Caki2 (cell line): ENCODE results near the gene ATXN7L1. TPM values are rescaled to one million over a fixed set of nuclear protein-coding genes. Genes with fewer than 3 reads are reported as not detected.

Experiments used
- DNase-seq: peaks from one replicate; pipeline ENCODE4 v3.0.0-alpha.2; 2015; ENCODE audit warnings: low read depth
- in situ Hi-C: cut with HindIII; loops from 2 replicates; pipeline ENCODE4 v1.10.0; 2016; ENCODE audit warnings: low sequenced_read_pairs, low pct_unique_long_range_greater_than_20kb, mixed read lengths
- total RNA-seq: library from RNA; depleted of rRNA; stranded (reverse); fragments of >200 nt; shearing (Covaris generic); gene quantifications from 2 replicates; pipeline ENCODE4 v1.2.3, GENCODE V29; 2014; ENCODE audit warnings: low replicate concordance

The ATXN7L1 gene
- total RNA-seq, 1 experiment from 2014 or later = 1.5 TPM

DNA sequence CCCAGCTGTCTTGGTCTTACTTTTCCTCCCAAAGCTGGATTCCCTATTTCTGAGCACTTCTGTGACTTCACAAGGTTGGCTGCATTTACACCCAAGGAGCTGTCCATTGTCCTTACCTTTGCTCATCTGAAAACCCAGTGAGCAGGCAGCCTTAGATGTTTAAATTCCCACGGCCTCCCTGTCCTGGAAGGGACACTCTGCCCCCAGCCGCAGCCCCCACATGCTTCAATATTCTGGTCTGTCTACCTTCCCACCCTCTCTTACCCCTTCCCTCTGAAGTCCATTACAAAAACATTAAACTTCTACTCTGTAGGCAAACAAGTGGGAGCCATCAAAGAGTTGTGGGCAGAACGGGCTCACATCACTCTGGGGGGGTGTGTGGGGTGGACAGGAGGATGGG is 221.3 kb downstream of the ATXN7L1 start:
- DNase-seq = no peak
- in situ Hi-C loops = no loop called here

GRCh38 chr7:105654095-105654686 is 222.2 kb downstream of the ATXN7L1 start:
- DNase-seq = no peak
- in situ Hi-C loops = no loop called here

DNA sequence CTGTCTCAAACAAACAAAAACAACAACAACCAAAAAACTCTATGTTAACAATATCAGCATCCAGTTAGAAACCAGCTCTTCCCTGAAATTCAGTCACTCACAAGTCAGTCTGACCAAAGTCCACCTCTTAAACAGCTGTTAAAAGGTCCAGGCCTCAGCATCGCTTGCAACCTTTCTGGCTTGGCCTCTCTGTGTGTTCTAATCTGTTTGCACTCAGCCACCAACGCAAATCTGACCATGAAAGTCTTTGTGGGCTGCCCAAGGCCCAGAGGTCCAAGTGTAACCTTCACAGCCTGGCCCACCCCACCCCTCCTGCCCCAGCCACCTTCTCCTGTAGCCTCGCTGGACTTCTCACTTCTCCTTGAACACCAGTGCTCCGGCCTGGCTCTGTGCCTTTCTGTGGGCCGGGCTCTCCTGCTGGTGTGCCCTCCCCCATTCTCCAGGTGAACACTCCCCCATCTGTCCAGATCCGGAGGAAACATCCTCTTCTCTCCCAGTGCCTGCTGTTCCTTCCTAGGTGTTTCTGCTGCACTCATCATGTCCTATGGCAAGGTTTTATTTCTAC is 222.9 kb downstream of the ATXN7L1 start:
- DNase-seq = no peak
- in situ Hi-C loops = no loop called here

DNA sequence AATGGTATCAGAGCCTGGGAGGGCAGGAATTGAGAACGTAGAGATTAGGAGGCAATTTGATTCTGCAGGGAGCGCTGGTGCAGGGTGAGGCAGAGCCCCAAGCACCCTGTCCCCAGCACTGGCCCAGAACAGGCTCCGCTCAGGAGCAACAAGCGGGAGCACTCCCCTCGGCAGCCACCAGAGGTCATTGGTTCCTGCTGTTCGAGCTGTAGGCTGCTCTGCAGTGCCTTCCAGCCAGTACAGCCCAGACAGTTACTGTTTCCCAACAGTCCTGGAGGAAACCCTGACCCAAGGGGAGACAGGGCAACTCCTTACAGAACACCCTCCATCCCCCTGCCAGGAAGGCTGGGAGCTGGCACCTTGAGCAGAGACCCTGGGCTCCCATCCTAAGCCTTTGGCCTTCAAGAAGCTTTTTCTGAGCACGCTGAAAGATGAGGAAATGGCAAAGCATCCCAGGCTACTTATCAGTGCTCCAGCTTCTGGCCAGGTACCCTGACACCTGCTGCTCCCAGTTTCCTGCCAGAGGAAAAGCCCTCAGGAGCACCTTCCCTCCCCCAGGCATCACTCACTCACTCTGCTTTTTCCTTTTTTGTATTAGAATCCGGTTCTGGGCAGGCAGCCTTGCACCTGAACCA is 223.9 kb downstream of the ATXN7L1 start:
- DNase-seq = peak; percentile 44
- in situ Hi-C loops = no loop called here

DNA sequence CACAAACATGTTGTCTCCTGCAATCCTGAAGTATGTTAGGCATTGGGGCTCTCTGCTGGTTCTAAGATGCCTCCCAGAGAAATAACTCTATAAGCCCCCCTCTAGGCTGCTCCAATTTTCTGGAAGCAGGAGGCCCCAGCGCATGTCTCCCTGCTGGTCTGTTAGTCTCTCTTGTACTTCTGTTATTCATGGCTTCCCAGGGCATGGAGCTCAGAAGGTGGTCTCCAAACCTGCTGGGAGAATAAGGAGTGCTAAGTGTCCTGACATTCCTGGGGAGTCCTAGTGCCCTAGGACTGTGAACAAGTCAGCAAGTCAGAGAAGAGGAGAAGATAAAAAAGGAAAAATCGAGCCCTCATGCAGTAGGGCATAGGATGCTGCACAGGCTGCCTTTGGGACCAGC is 224.6 kb downstream of the ATXN7L1 start:
- in situ Hi-C loops = no loop called here
- no peak for DNase-seq

DNA sequence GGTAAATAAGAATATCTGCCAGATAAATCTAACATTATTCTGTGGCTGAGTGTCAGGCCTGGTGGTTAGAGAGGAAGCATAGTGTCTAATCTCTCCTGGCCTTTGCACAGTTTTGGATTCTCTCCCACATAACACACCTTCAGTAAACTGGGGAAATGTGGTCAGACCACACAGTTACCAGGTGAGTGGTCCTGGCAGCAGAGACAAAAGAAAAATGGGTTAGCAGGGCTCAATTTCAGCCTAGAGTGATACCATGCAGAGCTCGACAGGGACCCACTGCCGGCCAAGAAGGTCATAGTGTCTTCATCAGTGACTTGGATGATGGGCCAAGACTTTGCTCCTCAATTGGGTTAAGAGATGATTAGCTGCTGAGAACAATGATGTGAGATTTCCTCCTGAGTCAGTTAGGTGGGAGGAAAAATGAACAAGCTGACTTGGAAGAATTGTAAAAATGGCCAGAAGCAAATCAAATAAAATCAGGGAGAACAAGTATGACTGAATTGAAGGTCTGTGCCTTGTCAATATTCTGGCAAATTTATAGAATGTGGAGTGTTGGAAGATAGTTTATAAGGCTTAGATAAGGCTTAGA is 225.9 kb downstream of the ATXN7L1 start:
- no peak for DNase-seq
- in situ Hi-C loops = no loop called here

GRCh38 chr7:105649727-105650381 is 226.5 kb downstream of the ATXN7L1 start:
- no peak for DNase-seq
- in situ Hi-C loops = no loop called here

- DNase-seq = peak; percentile 38
- in situ Hi-C loops = no loop called here
Measured at GRCh38 chr7:105648561-105649401, 227.6 kb downstream of the ATXN7L1 start.

DNA sequence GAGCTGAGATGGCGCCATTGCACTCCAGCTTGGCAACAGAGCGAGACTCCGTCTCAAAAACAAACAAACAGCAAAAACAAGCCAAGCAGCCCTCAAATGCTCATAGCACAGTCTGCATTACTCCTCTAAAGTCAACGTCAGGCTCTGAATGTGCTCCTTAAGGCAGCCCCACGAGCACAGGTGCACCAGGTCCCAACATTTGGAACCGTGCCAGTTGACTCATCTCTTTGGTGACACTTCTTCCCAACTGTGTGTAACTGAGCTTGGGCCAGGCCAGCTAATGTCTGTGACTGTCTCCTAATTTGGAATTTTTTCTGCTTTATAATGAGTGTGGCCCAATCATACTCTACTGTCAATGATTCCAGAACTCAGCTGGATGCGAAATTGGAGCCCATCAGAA is 228.8 kb downstream of the ATXN7L1 start:
- DNase-seq = peak; percentile 4
- in situ Hi-C loops = no loop called here

DNA sequence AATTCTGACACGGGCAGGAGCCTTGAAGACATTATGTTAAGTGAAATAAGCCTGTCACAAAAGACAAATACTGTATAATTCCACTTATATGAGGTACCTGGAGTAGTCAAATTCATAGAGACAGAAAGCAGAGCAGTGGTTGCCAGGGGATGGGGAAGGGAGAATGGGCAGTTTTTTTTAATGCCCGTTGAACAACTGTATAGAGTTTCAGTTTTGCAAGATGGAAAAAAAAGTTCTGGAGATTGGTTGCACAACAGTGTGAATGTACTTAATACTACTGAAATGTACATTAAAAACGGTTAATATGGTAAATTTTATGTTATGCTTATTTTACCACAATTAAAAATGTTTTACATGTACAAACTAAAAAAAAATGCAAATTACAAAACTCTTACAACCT is 231.5 kb downstream of the ATXN7L1 start:
- in situ Hi-C loops = no loop called here
- DNase-seq = no peak

DNA sequence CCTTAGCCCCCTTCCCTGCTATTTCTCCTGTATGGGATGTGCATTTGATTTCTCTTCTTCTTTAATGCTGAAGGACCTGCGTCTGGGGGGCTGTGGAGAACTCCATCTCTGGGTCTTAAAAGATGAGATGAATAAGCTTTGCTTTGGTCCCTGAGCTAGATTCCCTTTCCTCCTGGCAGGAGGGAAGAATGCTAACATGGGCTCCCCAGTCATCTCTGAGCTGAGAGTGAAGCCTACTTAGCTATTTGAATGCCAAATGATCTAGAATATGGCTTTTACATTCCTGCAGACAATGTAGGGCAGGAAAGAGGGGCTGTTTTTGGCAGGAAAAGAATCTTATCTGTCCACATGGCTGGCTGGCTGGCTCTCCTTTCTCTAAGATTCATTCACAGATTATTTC is 232.5 kb downstream of the ATXN7L1 start:
- in situ Hi-C loops = no loop called here
- no peak for DNase-seq

DNA sequence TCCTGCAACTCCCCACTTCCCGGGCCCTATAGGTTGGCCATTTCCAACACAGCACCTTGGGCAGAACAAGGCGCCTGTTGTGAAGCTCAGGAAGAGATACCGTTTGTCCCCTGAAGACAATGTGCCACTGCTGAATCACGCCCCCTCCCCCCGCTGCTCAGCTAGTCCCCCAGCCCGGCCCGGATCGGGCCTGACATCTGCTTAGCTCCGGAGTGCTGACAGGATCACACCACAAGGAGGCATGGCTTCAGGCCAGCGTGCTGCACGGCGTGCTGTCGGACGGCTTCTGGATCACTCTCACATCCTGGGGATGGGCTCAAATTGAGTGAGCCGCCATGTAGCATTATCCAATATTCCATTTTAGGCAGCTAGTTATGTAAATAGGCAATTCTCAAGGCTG is 233.0 kb downstream of the ATXN7L1 start:
- DNase-seq = no peak
- in situ Hi-C loops = no loop called here

GRCh38 chr7:105642264-105642663 is 234.1 kb downstream of the ATXN7L1 start:
- DNase-seq = no peak
- in situ Hi-C loops = no loop called here

GRCh38 chr7:105640956-105641810 is 235.2 kb downstream of the ATXN7L1 start:
- in situ Hi-C loops = no loop called here
- DNase-seq = no peak

GRCh38 chr7:105639667-105640493 is 236.5 kb downstream of the ATXN7L1 start:
- no peak for DNase-seq
- in situ Hi-C loops = no loop called here

DNA sequence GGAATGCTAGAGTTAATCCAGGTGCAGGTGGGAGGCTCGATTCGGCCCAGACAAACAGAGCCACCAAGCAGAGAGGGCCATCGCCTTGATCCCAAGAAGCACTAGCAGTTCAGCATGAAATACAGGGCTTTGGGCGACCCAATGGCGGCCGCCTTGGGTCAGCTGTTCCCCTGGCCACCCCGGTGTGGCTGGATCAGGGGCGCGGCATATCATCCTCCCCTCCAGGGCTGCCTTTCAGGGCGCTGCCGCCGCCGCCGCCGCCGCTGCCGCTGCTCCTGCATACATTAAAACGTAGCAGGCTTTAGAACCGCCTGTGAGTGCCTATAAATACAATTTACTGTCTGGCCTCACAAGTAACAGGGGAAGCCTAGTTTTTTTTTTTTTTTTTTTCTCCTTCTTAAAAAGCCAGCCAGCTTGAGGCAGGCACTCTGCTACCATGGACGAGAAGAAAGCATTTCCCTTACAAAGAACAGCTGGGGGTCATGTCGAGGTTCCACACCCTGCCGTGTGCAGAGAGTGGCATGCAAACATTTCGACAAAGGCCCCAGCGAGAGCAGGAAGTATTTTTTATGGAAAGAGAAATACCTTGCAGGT is 237.4 kb downstream of the ATXN7L1 start:
- in situ Hi-C loops = no loop called here
- DNase-seq = no peak
